ENCODE results near the gene PPP2R1B.

Gene PPP2R1B

GRCh38 chr11:111702623-111703022 lies 63.6 kb downstream of the PPP2R1B start:
- Histone ChIP-seq H3K9me3 (replicated peaks; ENCODE audit: low read length) (no peaks in the 10 kb centered on the region), H3K4me3 (ENCODE audit: low read length) (no peak overlapping the region), H3K36me3 (ENCODE audit: insufficient read depth, low read length) (peaks cover 28% of the 10 kb centered on the region), H3K27me3 (ENCODE audit: control insufficient read depth, insufficient read depth, low read length) (no peaks in the 10 kb centered on the region), H3K4me2 (ENCODE audit: low read length) (no peak overlapping the region), H3K4me1 (ENCODE audit: control insufficient read depth, insufficient read depth, low read length) (peaks cover 32% of the 10 kb centered on the region), H3K9ac (ENCODE audit: low read depth, low read length) (no peak overlapping the region)

GRCh38 chr11:111700162-111700561 lies 66.0 kb downstream of the PPP2R1B start:
- H3K9me3 ChIP-seq (replicated peaks; ENCODE audit: low read length), result no peaks in the 10 kb centered on the region
- H3K4me2 ChIP-seq (ENCODE audit: low read length), result no peak overlapping the region
- no peak overlapping the region for H3K9ac ChIP-seq (ENCODE audit: low read depth, low read length)
- peaks cover 46% of the 10 kb centered on the region for H3K4me1 ChIP-seq (ENCODE audit: control insufficient read depth, insufficient read depth, low read length)
- no peak overlapping the region for H3K4me3 ChIP-seq (ENCODE audit: low read length)
- H3K36me3 ChIP-seq (ENCODE audit: insufficient read depth, low read length), result peaks cover 20% of the 10 kb centered on the region
- H3K27me3 ChIP-seq (ENCODE audit: control insufficient read depth, insufficient read depth, low read length), result no peaks in the 10 kb centered on the region

- H3K9ac ChIP-seq (ENCODE audit: low read depth, low read length), result peak overlapping the region; percentile 39
- H3K27me3 ChIP-seq (ENCODE audit: control insufficient read depth, insufficient read depth, low read length), result no peaks in the 10 kb centered on the region
- H3K36me3 ChIP-seq (ENCODE audit: insufficient read depth, low read length), result peaks cover 15% of the 10 kb centered on the region
- H3K4me2 ChIP-seq (ENCODE audit: low read length), result no peak overlapping the region
- peaks cover 50% of the 10 kb centered on the region for H3K4me1 ChIP-seq (ENCODE audit: control insufficient read depth, insufficient read depth, low read length)
- no peaks in the 10 kb centered on the region for H3K9me3 ChIP-seq (replicated peaks; ENCODE audit: low read length)
- no peak overlapping the region for H3K4me3 ChIP-seq (ENCODE audit: low read length)
These were observed 66.5 kb downstream of the PPP2R1B start for GRCh38 chr11:111699579-111700156.

- Histone ChIP-seq H3K4me2 (ENCODE audit: low read length) (peak overlapping the region; percentile 55), H3K4me3 (ENCODE audit: low read length) (no peak overlapping the region), H3K4me1 (ENCODE audit: control insufficient read depth, insufficient read depth, low read length) (peaks cover 57% of the 10 kb centered on the region), H3K36me3 (ENCODE audit: insufficient read depth, low read length) (peaks cover 8% of the 10 kb centered on the region), H3K9me3 (replicated peaks; ENCODE audit: low read length) (no peaks in the 10 kb centered on the region), H3K9ac (ENCODE audit: low read depth, low read length) (peak overlapping the region; percentile 39), H3K27me3 (ENCODE audit: control insufficient read depth, insufficient read depth, low read length) (no peaks in the 10 kb centered on the region)
These were observed 67.2 kb downstream of the PPP2R1B start for GRCh38 chr11:111698852-111699559.

- Histone ChIP-seq H3K4me3 (ENCODE audit: low read length) (no peak overlapping the region), H3K4me2 (ENCODE audit: low read length) (peak overlapping the region; percentile 55), H3K9ac (ENCODE audit: low read depth, low read length) (peak overlapping the region; percentile 47), H3K9me3 (replicated peaks; ENCODE audit: low read length) (no peaks in the 10 kb centered on the region), H3K36me3 (ENCODE audit: insufficient read depth, low read length) (peaks cover under 1% of the 10 kb centered on the region), H3K4me1 (ENCODE audit: control insufficient read depth, insufficient read depth, low read length) (peaks cover 62% of the 10 kb centered on the region), H3K27me3 (ENCODE audit: control insufficient read depth, insufficient read depth, low read length) (no peaks in the 10 kb centered on the region)
These were observed 68.2 kb downstream of the PPP2R1B start for GRCh38 chr11:111697933-111698371.

- no peaks in the 10 kb centered on the region for H3K9me3 ChIP-seq (replicated peaks; ENCODE audit: low read length)
- no peaks in the 10 kb centered on the region for H3K27me3 ChIP-seq (ENCODE audit: control insufficient read depth, insufficient read depth, low read length)
- peak overlapping the region; percentile 75 for H3K9ac ChIP-seq (ENCODE audit: low read depth, low read length)
- no peak overlapping the region for H3K4me3 ChIP-seq (ENCODE audit: low read length)
- peaks cover 62% of the 10 kb centered on the region for H3K4me1 ChIP-seq (ENCODE audit: control insufficient read depth, insufficient read depth, low read length)
- peak overlapping the region; percentile 37 for H3K4me2 ChIP-seq (ENCODE audit: low read length)
- H3K36me3 ChIP-seq (ENCODE audit: insufficient read depth, low read length), result no peaks in the 10 kb centered on the region
These were observed 69.6 kb downstream of the PPP2R1B start for GRCh38 chr11:111696556-111696955.

- H3K4me1 ChIP-seq (ENCODE audit: control insufficient read depth, insufficient read depth, low read length), result peaks cover 62% of the 10 kb centered on the region
- H3K36me3 ChIP-seq (ENCODE audit: insufficient read depth, low read length), result no peaks in the 10 kb centered on the region
- no peaks in the 10 kb centered on the region for H3K27me3 ChIP-seq (ENCODE audit: control insufficient read depth, insufficient read depth, low read length)
- no peak overlapping the region for H3K4me3 ChIP-seq (ENCODE audit: low read length)
- no peaks in the 10 kb centered on the region for H3K9me3 ChIP-seq (replicated peaks; ENCODE audit: low read length)
- H3K9ac ChIP-seq (ENCODE audit: low read depth, low read length), result peak overlapping the region; percentile 75
- peak overlapping the region; percentile 44 for H3K4me2 ChIP-seq (ENCODE audit: low read length)
These were observed 71.3 kb downstream of the PPP2R1B start for GRCh38 chr11:111694851-111695250.

GRCh38 chr11:111693224-111693937 lies 72.8 kb downstream of the PPP2R1B start:
- Histone ChIP-seq H3K9ac (ENCODE audit: low read depth, low read length) (no peak overlapping the region), H3K9me3 (replicated peaks; ENCODE audit: low read length) (no peaks in the 10 kb centered on the region), H3K27me3 (ENCODE audit: control insufficient read depth, insufficient read depth, low read length) (no peaks in the 10 kb centered on the region), H3K36me3 (ENCODE audit: insufficient read depth, low read length) (peaks cover 10% of the 10 kb centered on the region), H3K4me2 (ENCODE audit: low read length) (no peak overlapping the region), H3K4me1 (ENCODE audit: control insufficient read depth, insufficient read depth, low read length) (peaks cover 49% of the 10 kb centered on the region), H3K4me3 (ENCODE audit: low read length) (no peak overlapping the region)

- Histone ChIP-seq H3K27me3 (ENCODE audit: control insufficient read depth, insufficient read depth, low read length) (no peaks in the 10 kb centered on the region), H3K36me3 (ENCODE audit: insufficient read depth, low read length) (peaks cover 17% of the 10 kb centered on the region), H3K4me2 (ENCODE audit: low read length) (no peak overlapping the region), H3K4me3 (ENCODE audit: low read length) (no peak overlapping the region), H3K9me3 (replicated peaks; ENCODE audit: low read length) (no peaks in the 10 kb centered on the region), H3K9ac (ENCODE audit: low read depth, low read length) (no peak overlapping the region), H3K4me1 (ENCODE audit: control insufficient read depth, insufficient read depth, low read length) (peaks cover 32% of the 10 kb centered on the region)
These were observed 74.4 kb downstream of the PPP2R1B start for GRCh38 chr11:111691741-111692140.

- no peak overlapping the region for H3K4me3 ChIP-seq (ENCODE audit: low read length)
- no peak overlapping the region for H3K4me2 ChIP-seq (ENCODE audit: low read length)
- H3K36me3 ChIP-seq (ENCODE audit: insufficient read depth, low read length), result peaks cover 17% of the 10 kb centered on the region
- H3K4me1 ChIP-seq (ENCODE audit: control insufficient read depth, insufficient read depth, low read length), result peaks cover 27% of the 10 kb centered on the region
- H3K9me3 ChIP-seq (replicated peaks; ENCODE audit: low read length), result no peaks in the 10 kb centered on the region
- H3K27me3 ChIP-seq (ENCODE audit: control insufficient read depth, insufficient read depth, low read length), result no peaks in the 10 kb centered on the region
- H3K9ac ChIP-seq (ENCODE audit: low read depth, low read length), result no peak overlapping the region
These were observed 75.0 kb downstream of the PPP2R1B start for GRCh38 chr11:111691176-111691575.

GRCh38 chr11:111688013-111688412 lies 78.2 kb downstream of the PPP2R1B start:
- no peak overlapping the region for H3K4me2 ChIP-seq (ENCODE audit: low read length)
- H3K9ac ChIP-seq (ENCODE audit: low read depth, low read length), result no peak overlapping the region
- H3K27me3 ChIP-seq (ENCODE audit: control insufficient read depth, insufficient read depth, low read length), result no peaks in the 10 kb centered on the region
- H3K9me3 ChIP-seq (replicated peaks; ENCODE audit: low read length), result no peaks in the 10 kb centered on the region
- no peak overlapping the region for H3K4me3 ChIP-seq (ENCODE audit: low read length)
- H3K36me3 ChIP-seq (ENCODE audit: insufficient read depth, low read length), result peaks cover 20% of the 10 kb centered on the region
- no peaks in the 10 kb centered on the region for H3K4me1 ChIP-seq (ENCODE audit: control insufficient read depth, insufficient read depth, low read length)

Measured in skeletal muscle satellite cell (primary cell).